ENCODE results near the gene DNAJC12.
"Not testable (repeated sequence)": the region's sequence is repeated elsewhere in the genome, so short reads cannot be mapped to it uniquely, and the experiment has no call there.

Gene DNAJC12

GRCh38 chr10:67839951-67840350 is 2.0 kb upstream of the DNAJC12 start:
- DNase-seq (ENCODE audit: low spot score), result no peak

GRCh38 chr10:67839511-67839910 is 1.5 kb upstream of the DNAJC12 start:
- not testable (repeated sequence) for DNase-seq (ENCODE audit: low spot score)

- DNase-seq (ENCODE audit: low spot score), result no peak
Observed at GRCh38 chr10:67836972-67837371, 1.0 kb downstream of the DNAJC12 start.

DNA sequence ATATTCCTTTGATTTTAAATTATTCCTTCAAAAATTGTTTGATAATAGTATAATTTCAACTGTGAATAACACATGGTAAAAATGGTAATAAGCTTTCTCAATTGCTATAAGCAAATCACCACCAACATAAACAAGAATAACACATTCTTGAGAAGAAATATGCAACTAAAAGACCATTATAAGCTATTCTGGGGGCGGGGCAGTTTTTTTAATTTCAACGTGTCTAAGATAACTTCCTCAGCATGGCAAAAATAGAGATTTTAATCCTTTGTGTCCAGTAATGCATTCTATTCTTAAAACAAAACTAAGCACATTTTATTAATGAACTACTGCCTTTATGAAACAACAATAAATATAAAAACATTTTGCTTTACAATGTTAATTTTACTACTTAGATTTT is 1.5 kb downstream of the DNAJC12 start:
- no peak for DNase-seq (ENCODE audit: low spot score)

GRCh38 chr10:67835541-67836394 is 2.2 kb downstream of the DNAJC12 start:
- DNase-seq (ENCODE audit: low spot score), result not testable (repeated sequence)

DNA sequence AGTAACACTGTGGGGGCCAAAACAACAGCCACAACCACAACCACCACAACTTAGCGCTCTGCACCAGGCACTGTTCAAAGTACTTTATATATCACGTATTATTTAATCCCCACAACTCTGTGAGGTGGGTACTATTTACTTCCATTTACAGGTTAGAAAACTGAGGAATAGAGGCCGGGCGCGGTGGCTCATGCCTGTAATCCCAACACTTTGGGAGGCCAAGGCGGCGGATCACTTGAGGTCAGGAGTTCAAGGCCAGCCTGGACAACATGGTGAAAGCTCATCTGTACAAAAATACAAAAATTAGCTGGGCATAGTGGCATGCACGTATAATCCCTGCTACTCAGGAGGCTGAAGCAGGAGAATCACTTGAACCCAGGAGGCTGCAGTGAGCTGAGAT is 3.6 kb downstream of the DNAJC12 start:
- no peak for DNase-seq (ENCODE audit: low spot score)

DNA sequence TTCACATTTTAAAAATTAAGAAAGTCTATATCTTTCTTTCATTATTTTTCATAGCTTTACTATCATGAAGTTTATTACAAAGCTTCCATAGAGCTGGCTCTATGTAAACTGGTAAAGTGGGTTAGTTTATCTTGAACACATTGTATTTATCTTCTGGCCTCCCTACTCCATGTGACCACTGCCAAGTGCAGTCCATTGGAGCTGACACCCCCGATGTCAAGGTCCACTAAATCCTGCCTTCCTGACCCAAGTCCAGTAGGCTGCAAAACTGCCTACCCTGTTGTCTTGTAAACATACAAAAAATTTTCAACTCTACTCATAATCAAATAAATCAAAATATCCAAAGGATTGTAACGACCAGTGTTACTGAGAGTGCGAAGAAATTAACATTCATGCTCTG is 10.2 kb downstream of the DNAJC12 start:
- DNase-seq (ENCODE audit: low spot score), result no peak

DNA sequence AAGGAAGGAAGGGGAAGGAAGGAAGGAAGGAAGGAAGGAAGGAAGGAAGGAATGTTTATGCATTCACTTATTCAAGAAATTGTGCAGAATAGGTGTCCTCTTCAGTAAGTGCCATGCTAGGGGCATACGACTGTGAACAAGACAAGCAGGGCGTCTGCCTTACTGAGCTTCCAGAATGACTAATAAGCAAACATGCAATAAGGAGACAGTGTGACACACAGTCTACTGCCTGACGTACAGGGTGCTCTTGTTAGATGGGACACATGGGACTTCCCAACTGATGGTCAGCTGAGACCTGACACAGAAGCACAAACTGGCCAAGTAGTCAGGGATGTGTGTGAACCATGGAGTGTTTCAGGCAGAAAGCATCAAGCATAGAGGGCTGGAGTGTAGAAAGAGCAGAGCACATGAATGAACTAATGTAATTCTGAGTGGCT is 18.2 kb downstream of the DNAJC12 start:
- no peak for DNase-seq (ENCODE audit: low spot score)

DNA sequence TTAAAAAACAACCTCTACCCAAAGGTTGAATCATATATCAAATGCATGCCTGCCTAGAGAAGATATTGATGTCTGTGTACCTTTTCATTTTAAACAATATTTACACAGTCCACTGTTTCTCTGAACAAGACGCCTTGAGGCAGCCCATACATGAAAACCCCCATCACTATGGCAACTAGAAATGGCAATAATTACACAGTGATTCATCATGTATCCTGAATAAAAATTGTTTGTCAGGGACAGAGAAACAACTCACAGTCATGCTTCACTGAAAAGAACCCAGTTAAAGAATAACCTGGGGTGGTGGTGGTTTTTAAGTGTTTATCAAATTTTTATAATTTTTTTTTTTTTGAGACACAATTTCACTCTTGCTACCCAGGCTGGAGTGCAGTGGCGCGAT is 19.7 kb downstream of the DNAJC12 start:
- no peak for DNase-seq (ENCODE audit: low spot score)

DNA sequence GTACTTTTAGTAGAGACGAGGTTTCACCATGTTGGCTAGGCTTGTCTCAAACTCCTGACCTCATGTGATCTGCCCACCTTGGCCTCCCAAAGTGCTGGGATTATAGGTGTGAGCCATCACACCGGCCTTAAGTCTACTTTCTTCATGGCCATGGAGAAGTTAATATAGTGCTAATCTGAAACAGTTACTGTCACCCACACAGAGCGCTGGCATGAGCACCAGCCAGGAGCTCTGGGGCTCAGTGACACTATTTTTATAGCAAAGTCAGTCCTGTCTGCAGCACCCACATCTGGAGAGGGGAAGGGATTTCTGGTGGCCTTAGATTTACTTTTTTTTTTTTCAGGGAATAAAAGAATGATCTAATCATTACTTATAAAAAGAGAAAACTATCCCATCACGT is 21.3 kb downstream of the DNAJC12 start:
- DNase-seq (ENCODE audit: low spot score), result no peak

DNA sequence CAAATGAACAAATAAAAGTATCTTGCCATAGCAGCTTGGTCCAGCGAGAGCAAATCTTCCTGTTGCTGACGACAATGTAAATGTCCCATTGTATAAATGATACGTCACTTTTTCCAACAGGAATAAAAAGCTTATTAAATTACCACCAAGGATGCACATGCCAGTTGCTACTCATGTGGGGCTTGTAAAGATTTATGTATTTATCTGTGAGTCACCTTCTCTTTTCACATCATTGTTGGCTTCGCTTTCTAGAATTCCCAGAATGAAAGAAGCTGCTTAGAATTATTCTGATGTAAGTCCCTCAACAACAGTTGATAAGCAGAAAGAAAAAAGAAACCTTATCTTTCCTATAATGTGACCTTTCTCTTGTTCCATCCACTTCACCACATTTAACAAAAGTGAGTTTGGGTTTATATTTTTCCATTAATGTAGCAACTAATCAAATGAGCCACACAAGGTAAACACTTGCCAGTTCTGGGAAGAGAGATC is 22.4 kb downstream of the DNAJC12 start:
- no peak for DNase-seq (ENCODE audit: low spot score)

DNA sequence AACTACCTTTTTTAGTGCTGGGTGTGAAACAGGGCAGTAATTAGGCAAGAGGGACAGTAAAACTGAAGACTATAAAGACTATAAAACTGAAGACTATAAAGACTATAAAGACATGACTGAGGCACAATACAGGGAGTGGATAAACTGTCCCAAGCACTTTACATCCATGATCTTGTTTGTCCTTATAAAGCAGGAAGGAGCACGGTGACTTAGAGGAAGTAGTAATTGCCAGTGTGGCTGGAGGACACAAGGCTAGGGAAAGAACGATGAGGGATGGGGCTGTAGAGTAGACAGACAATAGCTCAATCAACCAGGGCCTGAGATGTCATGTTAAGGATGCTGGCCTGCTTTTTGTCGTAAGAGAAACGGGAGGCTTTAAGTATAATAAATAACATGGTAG is 26.0 kb downstream of the DNAJC12 start:
- DNase-seq (ENCODE audit: low spot score), result no peak

DNA sequence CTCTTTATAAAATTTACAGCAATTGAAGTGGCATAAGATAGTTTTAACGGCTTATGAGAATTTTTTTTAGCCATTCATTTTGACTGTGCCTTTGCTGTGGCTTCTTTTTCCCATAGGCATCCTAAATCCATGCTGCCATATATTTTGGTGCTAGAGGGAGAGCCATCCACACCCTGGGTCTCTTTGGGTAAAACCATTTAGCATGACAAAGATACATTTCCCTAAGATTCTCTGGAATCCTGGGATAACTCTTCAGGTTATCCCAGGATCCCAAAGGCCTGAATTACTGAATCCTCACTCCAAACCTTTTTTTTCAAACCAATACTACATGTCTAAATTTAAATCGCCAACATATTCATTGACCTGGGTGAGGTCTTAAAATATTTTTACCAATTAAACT is 28.9 kb downstream of the DNAJC12 start:
- no peak for DNase-seq (ENCODE audit: low spot score)

DNA sequence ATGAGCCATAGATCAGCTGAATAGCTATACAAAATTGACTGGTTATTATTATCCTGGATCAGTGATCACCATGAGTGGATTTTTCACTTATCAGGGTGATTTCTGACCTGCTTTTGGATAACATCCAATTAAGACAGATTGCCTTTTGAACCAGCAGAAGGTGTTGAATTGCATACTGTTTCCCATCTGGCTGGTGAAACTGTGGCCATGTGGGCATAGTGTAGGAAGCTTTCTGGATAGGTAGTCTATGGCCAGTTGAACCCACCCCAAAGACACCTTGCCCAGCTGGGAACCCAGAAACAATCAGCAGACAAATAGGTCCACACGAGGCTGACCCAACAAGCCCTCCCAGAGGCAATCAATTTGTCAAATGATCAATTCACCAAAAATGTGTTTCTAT is 29.3 kb downstream of the DNAJC12 start:
- DNase-seq (ENCODE audit: low spot score), result no peak

DNA sequence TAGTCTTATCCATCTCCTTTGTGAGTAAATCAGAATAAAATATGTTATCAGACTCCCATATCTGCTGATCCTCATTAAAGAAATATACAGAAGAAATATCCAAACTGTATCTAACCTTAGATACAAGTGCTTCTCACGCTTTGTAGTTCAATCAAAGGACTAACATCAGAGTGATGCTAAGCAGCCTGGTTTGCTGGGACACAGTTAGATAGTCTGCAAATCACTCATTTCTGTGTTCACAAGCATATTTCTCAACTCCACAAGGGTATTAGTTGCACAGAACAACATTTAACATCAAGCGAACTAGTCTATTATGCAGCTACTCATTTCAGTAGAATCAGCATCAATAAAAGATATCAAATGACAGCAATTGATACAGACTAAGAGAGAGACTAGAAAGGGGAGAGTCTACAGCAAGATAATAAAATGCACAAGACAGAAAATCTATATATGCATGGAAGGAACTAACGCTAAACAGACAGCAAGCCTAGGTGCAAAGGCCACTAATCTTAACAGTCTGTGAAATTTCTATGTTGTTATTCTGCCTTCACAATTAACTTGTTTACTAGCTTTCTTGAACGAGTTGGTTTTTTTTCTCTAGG is 30.0 kb downstream of the DNAJC12 start:
- DNase-seq (ENCODE audit: low spot score), result no peak

GRCh38 chr10:67804395-67804678 is 33.7 kb downstream of the DNAJC12 start:
- no peak for DNase-seq (ENCODE audit: low spot score)

GRCh38 chr10:67803588-67804394 is 34.2 kb downstream of the DNAJC12 start:
- no peak for DNase-seq (ENCODE audit: low spot score)

DNA sequence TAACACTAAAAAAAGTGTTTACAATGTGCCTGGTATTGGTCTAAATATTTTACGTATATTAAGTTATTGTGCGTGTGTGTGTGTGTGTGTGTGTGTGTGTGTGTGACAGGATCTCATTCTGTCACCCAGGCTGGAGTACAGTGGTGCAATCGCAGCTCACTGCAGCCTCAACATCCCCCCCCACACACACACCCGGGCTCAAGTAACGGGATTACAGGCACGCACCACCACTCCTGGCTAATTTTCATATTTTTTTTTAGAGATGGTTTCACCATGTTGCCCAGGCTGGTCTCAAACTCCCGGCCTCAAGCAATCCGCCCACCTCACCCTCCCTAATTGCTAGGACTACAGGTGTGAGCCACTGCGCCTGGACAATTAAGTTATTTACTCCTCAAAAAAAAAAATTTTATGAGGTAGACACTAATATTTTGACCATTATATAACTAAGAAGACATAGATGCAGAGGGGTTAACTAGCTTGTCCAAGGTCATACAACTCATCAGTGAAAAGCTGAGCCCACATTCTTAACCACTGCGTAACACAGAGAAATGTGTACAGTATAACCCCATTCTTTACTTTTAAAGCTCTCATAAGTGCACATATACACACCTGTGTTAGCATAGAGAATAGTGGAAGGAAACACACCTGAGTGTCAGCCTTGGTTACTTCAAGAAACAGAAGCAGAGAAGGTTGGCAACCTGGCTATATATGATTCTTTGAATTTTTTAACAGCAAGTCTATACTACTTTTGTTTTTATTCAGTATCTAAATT is 35.0 kb downstream of the DNAJC12 start:
- DNase-seq (ENCODE audit: low spot score), result no peak

DNA sequence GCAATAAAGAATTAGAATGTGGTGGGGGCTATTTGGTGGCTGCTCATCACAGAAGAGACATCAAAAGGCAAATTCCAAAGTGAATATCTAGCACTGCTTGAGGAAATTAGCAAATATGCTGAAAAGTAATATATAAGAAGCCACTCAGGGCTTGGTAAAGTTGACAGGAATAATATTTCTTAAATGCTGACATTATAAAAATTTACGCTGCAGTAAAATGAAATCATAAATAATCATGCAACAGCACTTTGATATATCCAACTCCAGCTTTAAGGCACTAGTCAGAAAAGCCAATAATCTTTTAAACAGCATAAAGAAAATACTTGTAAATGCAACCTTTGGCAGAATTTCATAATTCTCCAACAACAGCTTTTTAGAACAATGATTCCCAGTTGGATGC is 36.9 kb downstream of the DNAJC12 start:
- no peak for DNase-seq (ENCODE audit: low spot score)

DNA sequence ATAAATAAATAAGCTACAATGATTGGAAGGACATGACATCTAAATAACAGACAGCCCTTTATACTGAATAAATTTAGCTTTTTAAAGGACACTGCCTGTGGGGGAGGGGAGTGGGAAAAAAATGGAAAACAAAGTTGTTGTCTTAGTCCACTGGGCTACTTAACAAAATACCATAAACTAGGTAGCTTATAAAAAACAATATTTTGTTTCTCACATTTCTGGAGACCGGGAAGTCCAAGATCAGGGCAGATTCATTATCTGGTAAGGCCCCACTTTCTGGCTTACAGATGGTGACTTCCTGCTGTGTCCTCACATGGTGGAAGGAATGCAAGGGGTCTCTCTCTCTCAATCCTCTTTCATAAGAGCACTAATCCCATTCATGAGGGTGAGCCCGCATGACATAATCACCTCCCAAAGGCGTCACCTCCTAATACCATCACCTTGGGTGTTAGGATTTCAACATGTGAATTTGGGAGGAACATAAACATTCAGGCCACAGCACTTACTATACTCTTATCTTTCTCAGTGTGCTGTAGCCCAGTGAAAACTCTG is 43.0 kb downstream of the DNAJC12 start:
- no peak for DNase-seq (ENCODE audit: low spot score)

GRCh38 chr10:67794256-67794655 is 43.7 kb downstream of the DNAJC12 start:
- no peak for DNase-seq (ENCODE audit: low spot score)
